ENCODE results near the gene LRRC8C.

LRRC8C gene

DNA sequence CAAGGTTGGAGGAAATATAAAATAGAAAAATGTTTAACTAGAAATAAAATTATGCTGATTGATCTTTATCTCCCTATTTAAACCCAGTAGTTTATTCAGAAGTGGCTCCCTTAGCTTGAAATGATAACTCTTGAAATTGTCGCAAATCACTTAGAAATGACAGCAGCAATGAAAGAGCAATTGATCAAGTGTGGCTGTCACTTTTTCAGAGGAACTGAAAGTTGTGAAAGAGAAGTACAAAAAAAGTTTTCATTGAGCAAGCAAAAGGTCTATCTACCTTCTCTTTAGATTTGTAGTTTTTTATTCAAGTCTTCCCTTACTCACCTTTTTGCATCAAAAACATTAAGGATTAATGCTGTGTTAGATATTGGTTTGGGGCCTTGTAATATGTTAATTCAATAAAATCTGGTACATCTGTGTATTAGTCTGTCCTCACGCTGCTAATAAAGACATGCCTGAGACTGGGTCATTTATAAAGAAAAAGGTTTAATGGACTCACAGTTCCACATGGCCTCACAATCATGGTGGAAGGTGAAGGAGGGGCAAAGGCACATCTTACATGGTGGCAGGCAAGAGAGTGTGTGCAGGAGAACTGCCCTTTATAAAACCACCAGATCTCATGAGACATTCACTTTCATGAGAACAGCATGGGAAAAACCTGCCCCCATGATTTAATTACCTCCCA lies 48.3 kb downstream of the LRRC8C start:
- H3K4me3 ChIP-seq (IDR thresholded peaks at IDR 0.05; ENCODE audit: insufficient read depth, low read depth, low read length): no peak overlapping the region
- TF ChIP-seq, protein P1, sequence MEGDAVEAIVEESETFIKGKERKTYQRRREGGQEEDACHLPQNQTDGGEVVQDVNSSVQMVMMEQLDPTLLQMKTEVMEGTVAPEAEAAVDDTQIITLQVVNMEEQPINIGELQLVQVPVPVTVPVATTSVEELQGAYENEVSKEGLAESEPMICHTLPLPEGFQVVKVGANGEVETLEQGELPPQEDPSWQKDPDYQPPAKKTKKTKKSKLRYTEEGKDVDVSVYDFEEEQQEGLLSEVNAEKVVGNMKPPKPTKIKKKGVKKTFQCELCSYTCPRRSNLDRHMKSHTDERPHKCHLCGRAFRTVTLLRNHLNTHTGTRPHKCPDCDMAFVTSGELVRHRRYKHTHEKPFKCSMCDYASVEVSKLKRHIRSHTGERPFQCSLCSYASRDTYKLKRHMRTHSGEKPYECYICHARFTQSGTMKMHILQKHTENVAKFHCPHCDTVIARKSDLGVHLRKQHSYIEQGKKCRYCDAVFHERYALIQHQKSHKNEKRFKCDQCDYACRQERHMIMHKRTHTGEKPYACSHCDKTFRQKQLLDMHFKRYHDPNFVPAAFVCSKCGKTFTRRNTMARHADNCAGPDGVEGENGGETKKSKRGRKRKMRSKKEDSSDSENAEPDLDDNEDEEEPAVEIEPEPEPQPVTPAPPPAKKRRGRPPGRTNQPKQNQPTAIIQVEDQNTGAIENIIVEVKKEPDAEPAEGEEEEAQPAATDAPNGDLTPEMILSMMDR (conservative IDR thresholded peaks at IDR 0.05; ENCODE audit: low read depth, low read length): no peak
- H3K79me2 ChIP-seq (ENCODE audit: insufficient read depth, low read depth): no peaks in the 10 kb centered on the region
- H4K20me1 ChIP-seq (ENCODE audit: insufficient read depth): no peaks in the 10 kb centered on the region
- no peaks in the 10 kb centered on the region for H3K4me1 ChIP-seq (ENCODE audit: low read depth, poor library complexity, severe bottlenecking)
- no peak overlapping the region for H3K27ac ChIP-seq
- H3K4me2 ChIP-seq: no peak overlapping the region
- H3K36me3 ChIP-seq (ENCODE audit: insufficient read depth): no peaks in the 10 kb centered on the region
- no peak overlapping the region for H3K9ac ChIP-seq
- no peak overlapping the region for H2AFZ ChIP-seq (ENCODE audit: low read depth)
- H3K27me3 ChIP-seq (ENCODE audit: insufficient read depth, low read depth): no peaks in the 10 kb centered on the region

DNA sequence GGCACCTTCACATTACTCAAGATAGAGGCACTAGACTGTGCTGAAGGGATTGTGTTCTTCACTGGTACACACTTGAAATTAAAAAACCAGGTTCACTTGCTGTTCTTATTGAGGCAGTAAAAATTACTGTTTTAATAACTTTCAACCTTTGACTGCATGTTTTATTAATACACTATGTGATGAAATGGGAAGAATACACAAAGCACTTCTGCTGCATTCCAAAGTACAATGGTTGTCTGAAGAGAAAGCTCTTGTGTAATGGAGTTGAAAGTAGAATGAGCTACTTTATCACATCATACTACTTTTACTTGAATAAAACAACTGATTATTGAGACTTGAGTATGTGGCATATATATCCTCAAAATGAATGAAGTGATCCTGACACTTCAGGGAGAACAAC lies 49.7 kb downstream of the LRRC8C start:
- no peaks in the 10 kb centered on the region for H3K36me3 ChIP-seq (ENCODE audit: insufficient read depth)
- H4K20me1 ChIP-seq (ENCODE audit: insufficient read depth): no peaks in the 10 kb centered on the region
- TF ChIP-seq, protein P1 (conservative IDR thresholded peaks at IDR 0.05; ENCODE audit: low read depth, low read length): no peak
- H3K27ac ChIP-seq: no peak overlapping the region
- H3K4me1 ChIP-seq (ENCODE audit: low read depth, poor library complexity, severe bottlenecking): no peaks in the 10 kb centered on the region
- no peaks in the 10 kb centered on the region for H3K27me3 ChIP-seq (ENCODE audit: insufficient read depth, low read depth)
- no peak overlapping the region for H3K4me3 ChIP-seq (IDR thresholded peaks at IDR 0.05; ENCODE audit: insufficient read depth, low read depth, low read length)
- H3K4me2 ChIP-seq: no peak overlapping the region
- no peaks in the 10 kb centered on the region for H3K79me2 ChIP-seq (ENCODE audit: insufficient read depth, low read depth)
- no peak overlapping the region for H2AFZ ChIP-seq (ENCODE audit: low read depth)
- H3K9ac ChIP-seq: no peak overlapping the region

DNA sequence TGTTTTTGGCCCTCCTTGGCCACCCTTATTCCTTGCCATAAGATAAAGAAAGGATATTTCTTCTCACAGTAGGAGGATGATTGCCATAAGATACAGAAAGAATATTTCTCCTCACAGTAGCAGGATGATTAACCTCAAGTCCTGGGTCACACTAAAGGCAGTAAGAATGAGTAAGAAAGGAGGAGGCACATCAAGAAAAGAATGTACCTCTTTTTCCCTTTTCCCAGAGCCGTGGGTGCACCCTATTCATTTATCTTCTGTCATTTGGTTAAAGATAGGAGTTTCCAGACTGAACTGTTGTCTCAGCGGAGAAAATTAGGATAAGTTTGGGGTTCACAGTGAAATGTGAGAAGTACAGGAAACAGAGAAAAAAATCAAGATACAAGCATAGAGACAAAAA lies 52.5 kb downstream of the LRRC8C start:
- Histone ChIP-seq H3K9ac (no peak overlapping the region), H3K4me2 (no peak overlapping the region), H3K36me3 (ENCODE audit: insufficient read depth) (no peaks in the 10 kb centered on the region), H3K27me3 (ENCODE audit: insufficient read depth, low read depth) (no peaks in the 10 kb centered on the region), H3K79me2 (ENCODE audit: insufficient read depth, low read depth) (no peaks in the 10 kb centered on the region), H3K27ac (no peak overlapping the region), H4K20me1 (ENCODE audit: insufficient read depth) (no peaks in the 10 kb centered on the region), H3K4me1 (ENCODE audit: low read depth, poor library complexity, severe bottlenecking) (no peaks in the 10 kb centered on the region), H3K4me3 (IDR thresholded peaks at IDR 0.05; ENCODE audit: insufficient read depth, low read depth, low read length) (no peak overlapping the region), H2AFZ (ENCODE audit: low read depth) (no peak overlapping the region)
- TF ChIP-seq, protein P1 (conservative IDR thresholded peaks at IDR 0.05; ENCODE audit: low read depth, low read length): no peak

DNA sequence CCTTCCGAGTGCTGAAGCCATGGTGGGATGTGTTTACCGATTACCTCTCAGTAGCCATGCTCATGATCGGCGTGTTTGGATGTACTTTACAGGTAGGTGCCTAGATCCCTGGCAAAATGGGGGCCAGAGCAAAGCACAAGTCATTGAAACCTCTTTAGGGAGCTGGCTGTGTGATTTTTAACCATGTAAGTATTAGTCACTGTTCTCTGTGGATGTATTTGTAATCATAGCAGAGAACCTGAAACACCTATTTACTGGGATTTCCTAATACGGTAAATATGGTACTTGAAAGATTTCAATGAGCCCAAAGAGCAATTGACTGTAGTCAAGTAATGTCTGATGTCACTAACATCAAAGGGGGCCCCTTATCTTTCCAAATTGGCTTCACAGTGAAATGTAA lies 53.6 kb downstream of the LRRC8C start:
- Histone ChIP-seq H3K4me2 (no peak overlapping the region), H3K36me3 (ENCODE audit: insufficient read depth) (no peaks in the 10 kb centered on the region), H3K4me1 (ENCODE audit: low read depth, poor library complexity, severe bottlenecking) (no peaks in the 10 kb centered on the region), H4K20me1 (ENCODE audit: insufficient read depth) (no peaks in the 10 kb centered on the region), H3K27me3 (ENCODE audit: insufficient read depth, low read depth) (no peaks in the 10 kb centered on the region), H3K27ac (no peak overlapping the region), H2AFZ (ENCODE audit: low read depth) (no peak overlapping the region), H3K9ac (no peak overlapping the region), H3K79me2 (ENCODE audit: insufficient read depth, low read depth) (no peaks in the 10 kb centered on the region), H3K4me3 (IDR thresholded peaks at IDR 0.05; ENCODE audit: insufficient read depth, low read depth, low read length) (no peak overlapping the region)
- TF ChIP-seq, protein P1 (conservative IDR thresholded peaks at IDR 0.05; ENCODE audit: low read depth, low read length): no peak

Measured in KMS-11 (cell line).